ENCODE measurements around the gene EPHB2. TPM values are rescaled to one million over a fixed set of nuclear protein-coding genes. Genes with fewer than 3 reads are reported as not detected.

The EPHB2 gene
- total RNA-seq, 1 experiment from 2014 or later: 0.45 TPM

DNA sequence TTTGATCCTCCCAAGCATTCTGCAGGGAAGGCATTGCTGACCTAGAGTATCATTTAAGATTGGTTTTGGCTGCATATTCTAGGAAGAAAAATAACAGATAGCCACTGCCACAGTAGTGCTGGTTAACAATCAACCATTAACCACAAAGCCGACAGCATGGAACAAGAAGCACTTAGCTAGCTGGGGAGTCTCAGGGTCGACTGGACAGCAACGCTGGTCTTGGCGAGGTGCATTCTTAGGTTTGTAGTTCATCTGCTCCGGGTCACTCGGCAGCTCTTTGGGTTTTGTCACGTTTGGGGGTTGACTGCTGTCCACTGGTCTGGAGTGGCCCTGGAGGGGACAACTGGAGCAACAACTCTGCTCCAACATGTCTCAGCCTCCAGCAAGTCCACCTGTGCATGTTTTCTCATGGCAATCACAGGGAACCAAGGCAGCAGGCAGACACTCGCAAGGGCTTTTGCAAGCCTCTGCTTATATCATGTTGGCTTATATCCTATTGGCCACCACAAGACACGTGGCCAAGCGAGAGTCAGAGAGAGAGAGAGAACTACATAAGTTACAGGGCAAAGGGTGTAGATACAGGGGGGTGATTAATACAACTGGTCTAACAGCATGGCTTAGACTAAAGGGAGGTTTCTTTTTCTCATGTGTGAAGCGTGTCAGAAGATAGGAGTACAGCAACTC, 162.5 kb downstream of the EPHB2 start:
- no peak overlapping the region for H3K9ac ChIP-seq (ENCODE audit: low read length)
- DNase-seq: no peak
- H3K9me2 ChIP-seq (replicated peaks; ENCODE audit: insufficient read depth, low read length): no peaks in the 10 kb centered on the region
- H2AFZ ChIP-seq (ENCODE audit: low read length): no peak overlapping the region
- no peak overlapping the region for H3K27ac ChIP-seq (ENCODE audit: low read length)
- no peak overlapping the region for H3K4me3 ChIP-seq (ENCODE audit: low read length)
- H3K36me3 ChIP-seq (ENCODE audit: insufficient read depth, low read length): no peaks in the 10 kb centered on the region
- H4K20me1 ChIP-seq (ENCODE audit: insufficient read depth, low read depth, low read length): no peaks in the 10 kb centered on the region
- H3K79me2 ChIP-seq (ENCODE audit: low read length): no peaks in the 10 kb centered on the region
- H3K27me3 ChIP-seq (ENCODE audit: low read length): no peaks in the 10 kb centered on the region
- no peaks in the 10 kb centered on the region for H3K4me1 ChIP-seq (ENCODE audit: low read length)
- no peak overlapping the region for H3K4me2 ChIP-seq (ENCODE audit: low read depth, low read length, poor library complexity, severe bottlenecking)
- no peaks in the 10 kb centered on the region for H3K9me3 ChIP-seq (ENCODE audit: low read length)

DNA sequence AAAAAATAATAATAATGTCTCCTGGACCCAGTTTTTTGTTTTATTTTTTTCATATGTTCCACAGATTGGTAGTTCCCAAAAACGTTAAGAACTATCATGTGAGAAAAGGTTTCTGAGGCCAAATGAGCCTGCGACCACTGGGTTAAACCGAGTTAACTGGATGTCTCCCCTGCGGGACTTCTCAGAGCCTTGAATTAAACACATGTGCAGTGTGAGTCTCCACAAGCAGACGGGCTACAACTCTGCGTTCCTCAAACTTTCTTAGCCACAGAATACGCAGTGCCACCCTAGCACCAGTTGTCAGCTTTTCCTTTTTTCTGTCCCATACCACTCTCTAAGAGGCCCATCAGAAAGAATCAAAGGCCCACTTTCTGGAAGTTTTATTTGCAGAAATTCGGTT, 164.1 kb downstream of the EPHB2 start:
- no peak for DNase-seq
- Histone ChIP-seq H4K20me1 (ENCODE audit: insufficient read depth, low read depth, low read length) (no peaks in the 10 kb centered on the region), H3K79me2 (ENCODE audit: low read length) (no peaks in the 10 kb centered on the region), H2AFZ (ENCODE audit: low read length) (no peak overlapping the region), H3K9me3 (ENCODE audit: low read length) (no peaks in the 10 kb centered on the region), H3K4me1 (ENCODE audit: low read length) (no peaks in the 10 kb centered on the region), H3K36me3 (ENCODE audit: insufficient read depth, low read length) (no peaks in the 10 kb centered on the region), H3K4me2 (ENCODE audit: low read depth, low read length, poor library complexity, severe bottlenecking) (no peak overlapping the region), H3K4me3 (ENCODE audit: low read length) (no peak overlapping the region), H3K9me2 (replicated peaks; ENCODE audit: insufficient read depth, low read length) (no peaks in the 10 kb centered on the region), H3K27ac (ENCODE audit: low read length) (no peak overlapping the region), H3K9ac (ENCODE audit: low read length) (no peak overlapping the region), H3K27me3 (ENCODE audit: low read length) (no peaks in the 10 kb centered on the region)

DNA sequence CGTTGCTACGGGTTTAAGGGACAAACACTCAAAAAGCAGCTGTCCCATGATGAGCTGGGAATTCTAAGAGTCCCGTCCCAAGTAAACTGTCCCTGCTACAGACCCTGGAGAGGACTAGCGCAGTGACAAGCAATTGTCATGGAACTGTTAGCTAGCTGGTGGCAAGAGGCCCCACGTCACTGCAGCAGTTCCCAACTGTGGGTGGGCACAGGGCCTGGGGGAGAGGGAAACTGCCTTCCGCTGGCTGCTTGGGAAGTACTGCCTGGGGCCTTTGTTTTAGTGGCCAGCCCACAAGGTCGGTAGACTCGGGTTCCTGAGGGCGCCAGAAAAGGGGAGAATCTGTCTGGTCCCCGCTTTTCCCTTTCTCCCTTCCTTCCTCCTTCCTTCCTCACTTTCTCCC, 164.6 kb downstream of the EPHB2 start:
- no peak overlapping the region for H3K4me2 ChIP-seq (ENCODE audit: low read depth, low read length, poor library complexity, severe bottlenecking)

GRCh38 chr1:22875841-22876240, 165.2 kb downstream of the EPHB2 start:
- H3K4me2 ChIP-seq (ENCODE audit: low read depth, low read length, poor library complexity, severe bottlenecking): no peak overlapping the region
- no peak overlapping the region for H3K9ac ChIP-seq (ENCODE audit: low read length)
- no peaks in the 10 kb centered on the region for H3K9me3 ChIP-seq (ENCODE audit: low read length)
- no peaks in the 10 kb centered on the region for H3K36me3 ChIP-seq (ENCODE audit: insufficient read depth, low read length)
- no peak for DNase-seq
- H3K9me2 ChIP-seq (replicated peaks; ENCODE audit: insufficient read depth, low read length): no peaks in the 10 kb centered on the region
- H4K20me1 ChIP-seq (ENCODE audit: insufficient read depth, low read depth, low read length): no peaks in the 10 kb centered on the region
- no peak overlapping the region for H3K27ac ChIP-seq (ENCODE audit: low read length)
- H3K4me3 ChIP-seq (ENCODE audit: low read length): no peak overlapping the region
- no peaks in the 10 kb centered on the region for H3K79me2 ChIP-seq (ENCODE audit: low read length)
- H3K4me1 ChIP-seq (ENCODE audit: low read length): no peaks in the 10 kb centered on the region
- H3K27me3 ChIP-seq (ENCODE audit: low read length): no peaks in the 10 kb centered on the region
- no peak overlapping the region for H2AFZ ChIP-seq (ENCODE audit: low read length)

More for the DNA sequence above, 164.6 kb downstream of the EPHB2 start:
- Histone ChIP-seq H4K20me1 (ENCODE audit: insufficient read depth, low read depth, low read length) (no peaks in the 10 kb centered on the region), H3K9me3 (ENCODE audit: low read length) (no peaks in the 10 kb centered on the region), H3K4me3 (ENCODE audit: low read length) (no peak overlapping the region), H3K27me3 (ENCODE audit: low read length) (no peaks in the 10 kb centered on the region), H2AFZ (ENCODE audit: low read length) (no peak overlapping the region), H3K9ac (ENCODE audit: low read length) (no peak overlapping the region), H3K36me3 (ENCODE audit: insufficient read depth, low read length) (no peaks in the 10 kb centered on the region), H3K79me2 (ENCODE audit: low read length) (no peaks in the 10 kb centered on the region), H3K4me1 (ENCODE audit: low read length) (no peaks in the 10 kb centered on the region), H3K27ac (ENCODE audit: low read length) (no peak overlapping the region), H3K9me2 (replicated peaks; ENCODE audit: insufficient read depth, low read length) (no peaks in the 10 kb centered on the region)
- no peak for DNase-seq

GRCh38 chr1:22876359-22877111, 165.9 kb downstream of the EPHB2 start:
- Histone ChIP-seq H3K9me3 (ENCODE audit: low read length) (no peaks in the 10 kb centered on the region), H4K20me1 (ENCODE audit: insufficient read depth, low read depth, low read length) (no peaks in the 10 kb centered on the region), H3K27me3 (ENCODE audit: low read length) (no peaks in the 10 kb centered on the region), H3K79me2 (ENCODE audit: low read length) (no peaks in the 10 kb centered on the region), H3K9ac (ENCODE audit: low read length) (no peak overlapping the region), H3K4me3 (ENCODE audit: low read length) (no peak overlapping the region), H2AFZ (ENCODE audit: low read length) (no peak overlapping the region), H3K27ac (ENCODE audit: low read length) (no peak overlapping the region), H3K36me3 (ENCODE audit: insufficient read depth, low read length) (no peaks in the 10 kb centered on the region), H3K4me1 (ENCODE audit: low read length) (no peaks in the 10 kb centered on the region), H3K9me2 (replicated peaks; ENCODE audit: insufficient read depth, low read length) (no peaks in the 10 kb centered on the region), H3K4me2 (ENCODE audit: low read depth, low read length, poor library complexity, severe bottlenecking) (no peak overlapping the region)
- DNase-seq: no peak

- H3K4me2 ChIP-seq (ENCODE audit: low read depth, low read length, poor library complexity, severe bottlenecking): no peak overlapping the region
- no peak overlapping the region for H3K9ac ChIP-seq (ENCODE audit: low read length)
- no peaks in the 10 kb centered on the region for H3K4me1 ChIP-seq (ENCODE audit: low read length)
- H4K20me1 ChIP-seq (ENCODE audit: insufficient read depth, low read depth, low read length): no peaks in the 10 kb centered on the region
- H3K36me3 ChIP-seq (ENCODE audit: insufficient read depth, low read length): no peaks in the 10 kb centered on the region
- H3K4me3 ChIP-seq (ENCODE audit: low read length): no peak overlapping the region
- no peaks in the 10 kb centered on the region for H3K27me3 ChIP-seq (ENCODE audit: low read length)
- no peaks in the 10 kb centered on the region for H3K9me2 ChIP-seq (replicated peaks; ENCODE audit: insufficient read depth, low read length)
- no peak overlapping the region for H2AFZ ChIP-seq (ENCODE audit: low read length)
- H3K79me2 ChIP-seq (ENCODE audit: low read length): no peaks in the 10 kb centered on the region
- DNase-seq: no peak
- no peak overlapping the region for H3K27ac ChIP-seq (ENCODE audit: low read length)
- H3K9me3 ChIP-seq (ENCODE audit: low read length): no peaks in the 10 kb centered on the region
These were observed 166.7 kb downstream of the EPHB2 start for GRCh38 chr1:22877112-22877915.

- Histone ChIP-seq H3K27ac (ENCODE audit: low read length) (no peak overlapping the region), H4K20me1 (ENCODE audit: insufficient read depth, low read depth, low read length) (no peaks in the 10 kb centered on the region), H3K9me2 (replicated peaks; ENCODE audit: insufficient read depth, low read length) (no peaks in the 10 kb centered on the region), H2AFZ (ENCODE audit: low read length) (no peak overlapping the region), H3K36me3 (ENCODE audit: insufficient read depth, low read length) (no peaks in the 10 kb centered on the region), H3K9ac (ENCODE audit: low read length) (no peak overlapping the region), H3K4me2 (ENCODE audit: low read depth, low read length, poor library complexity, severe bottlenecking) (no peak overlapping the region), H3K9me3 (ENCODE audit: low read length) (no peaks in the 10 kb centered on the region), H3K4me1 (ENCODE audit: low read length) (no peaks in the 10 kb centered on the region), H3K79me2 (ENCODE audit: low read length) (no peaks in the 10 kb centered on the region), H3K27me3 (ENCODE audit: low read length) (no peaks in the 10 kb centered on the region), H3K4me3 (ENCODE audit: low read length) (no peak overlapping the region)
- no peak for DNase-seq
These were observed 167.3 kb downstream of the EPHB2 start for GRCh38 chr1:22877980-22878379.

GRCh38 chr1:22878626-22879025, 168.0 kb downstream of the EPHB2 start:
- H2AFZ ChIP-seq (ENCODE audit: low read length): no peak overlapping the region
- H3K27ac ChIP-seq (ENCODE audit: low read length): no peak overlapping the region
- H3K9ac ChIP-seq (ENCODE audit: low read length): no peak overlapping the region
- no peak overlapping the region for H3K4me2 ChIP-seq (ENCODE audit: low read depth, low read length, poor library complexity, severe bottlenecking)
- H3K4me1 ChIP-seq (ENCODE audit: low read length): no peaks in the 10 kb centered on the region
- no peak overlapping the region for H3K4me3 ChIP-seq (ENCODE audit: low read length)
- no peaks in the 10 kb centered on the region for H3K36me3 ChIP-seq (ENCODE audit: insufficient read depth, low read length)
- no peaks in the 10 kb centered on the region for H4K20me1 ChIP-seq (ENCODE audit: insufficient read depth, low read depth, low read length)
- no peaks in the 10 kb centered on the region for H3K27me3 ChIP-seq (ENCODE audit: low read length)
- no peaks in the 10 kb centered on the region for H3K79me2 ChIP-seq (ENCODE audit: low read length)
- no peaks in the 10 kb centered on the region for H3K9me2 ChIP-seq (replicated peaks; ENCODE audit: insufficient read depth, low read length)
- no peaks in the 10 kb centered on the region for H3K9me3 ChIP-seq (ENCODE audit: low read length)
- DNase-seq: no peak

Data from Karpas-422 (cell line).